GM06990 (cell line): ENCODE data around the gene PRKCE.

Experiments
- DNase-seq: peaks from one replicate; pipeline ENCODE4 v3.0.0-alpha.2; 2011; ENCODE audit not compliant: insufficient read length; ENCODE audit errors: extremely low read depth
- H3K27me3 ChIP-seq: replicated peaks from 2 replicates; pipeline ENCODE4 v1.6.0; 2011; ENCODE audit warnings: low read length; ENCODE audit not compliant: control insufficient read depth, insufficient read depth
- H3K36me3 ChIP-seq: 2 replicates; pipeline ENCODE4 v1.5.1; 2011; ENCODE audit warnings: low read length; ENCODE audit not compliant: control insufficient read depth, insufficient read depth
- H3K4me3 ChIP-seq: replicated peaks from 2 replicates; pipeline ENCODE4 v1.5.1; 2011; ENCODE audit warnings: low read depth, mild to moderate bottlenecking, control low read depth, low read length
- TF ChIP-seq, protein P1 (sequence below): IDR thresholded peaks from 2 replicates; pipeline ENCODE4 v1.5.1; 2011; ENCODE audit warnings: low read length, control low read depth, mild to moderate bottlenecking, inconsistent platforms; ENCODE audit not compliant: insufficient read depth, poor library complexity, severe bottlenecking

The PRKCE gene

DNA sequence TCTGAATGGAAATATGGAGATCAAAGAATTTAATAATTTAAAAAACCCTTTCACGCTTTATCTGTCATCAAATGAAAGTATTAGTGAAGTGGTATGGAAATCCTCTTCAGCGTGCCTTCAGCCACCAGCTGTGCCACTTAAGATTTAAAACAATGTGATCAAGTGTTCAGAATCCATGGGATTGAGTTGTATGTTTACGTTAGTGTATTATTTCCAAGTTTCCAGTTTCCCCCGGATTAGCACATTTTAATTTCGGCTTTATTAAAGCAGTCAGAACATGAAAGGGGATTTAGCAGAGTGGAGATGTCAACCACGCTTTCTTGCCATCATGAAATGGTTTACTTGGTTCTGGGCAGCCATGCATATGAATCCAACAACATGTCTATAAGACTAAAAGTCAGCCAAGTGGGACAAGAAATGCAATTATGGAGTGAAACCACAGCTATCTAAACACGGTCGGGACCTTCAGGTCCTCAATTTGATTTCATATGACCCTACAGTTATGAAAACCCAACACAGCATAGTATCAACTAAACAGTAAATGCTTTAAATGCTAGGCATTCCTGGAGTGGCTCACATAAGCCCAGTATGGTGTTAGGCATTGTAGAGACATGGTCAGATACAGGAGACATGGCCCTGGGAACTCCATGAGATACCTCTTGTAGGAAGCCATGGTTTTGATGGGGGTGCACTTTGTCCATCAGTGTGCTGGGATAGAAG lies 420.8 kb downstream of the PRKCE start:
- no peaks in the 10 kb centered on the region for H3K36me3 ChIP-seq
- no peaks in the 10 kb centered on the region; the same call in 1 of the 2 replicates for H3K27me3 ChIP-seq
- no peak overlapping the region for H3K4me3 ChIP-seq
- TF ChIP-seq, protein P1, sequence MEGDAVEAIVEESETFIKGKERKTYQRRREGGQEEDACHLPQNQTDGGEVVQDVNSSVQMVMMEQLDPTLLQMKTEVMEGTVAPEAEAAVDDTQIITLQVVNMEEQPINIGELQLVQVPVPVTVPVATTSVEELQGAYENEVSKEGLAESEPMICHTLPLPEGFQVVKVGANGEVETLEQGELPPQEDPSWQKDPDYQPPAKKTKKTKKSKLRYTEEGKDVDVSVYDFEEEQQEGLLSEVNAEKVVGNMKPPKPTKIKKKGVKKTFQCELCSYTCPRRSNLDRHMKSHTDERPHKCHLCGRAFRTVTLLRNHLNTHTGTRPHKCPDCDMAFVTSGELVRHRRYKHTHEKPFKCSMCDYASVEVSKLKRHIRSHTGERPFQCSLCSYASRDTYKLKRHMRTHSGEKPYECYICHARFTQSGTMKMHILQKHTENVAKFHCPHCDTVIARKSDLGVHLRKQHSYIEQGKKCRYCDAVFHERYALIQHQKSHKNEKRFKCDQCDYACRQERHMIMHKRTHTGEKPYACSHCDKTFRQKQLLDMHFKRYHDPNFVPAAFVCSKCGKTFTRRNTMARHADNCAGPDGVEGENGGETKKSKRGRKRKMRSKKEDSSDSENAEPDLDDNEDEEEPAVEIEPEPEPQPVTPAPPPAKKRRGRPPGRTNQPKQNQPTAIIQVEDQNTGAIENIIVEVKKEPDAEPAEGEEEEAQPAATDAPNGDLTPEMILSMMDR: no peak
- DNase-seq: no peak

DNA sequence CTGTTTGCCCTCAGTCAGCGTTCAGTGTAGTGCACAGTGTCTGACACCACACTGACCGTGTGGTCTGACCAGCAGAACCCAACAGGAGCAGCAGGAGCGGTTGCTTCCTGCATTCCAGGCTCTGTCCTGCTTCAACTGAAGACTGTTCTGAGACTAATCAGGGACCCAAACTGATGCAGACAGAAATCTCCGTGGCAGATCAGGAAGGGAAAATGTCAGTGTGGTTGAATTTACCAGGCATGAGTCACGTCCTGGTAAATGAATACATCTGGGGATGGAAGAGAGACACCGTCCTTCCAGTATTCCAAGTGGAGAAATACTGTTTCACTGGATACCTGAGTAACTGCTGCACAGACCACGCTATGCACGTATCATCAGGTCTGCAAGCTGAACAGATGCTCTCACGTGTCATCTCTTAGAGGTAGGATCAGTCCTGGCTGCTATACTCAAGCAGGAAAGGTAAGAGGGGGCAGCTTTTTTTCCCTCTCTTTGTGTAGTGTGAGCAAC lies 422.1 kb downstream of the PRKCE start:
- TF ChIP-seq, protein P1: no peak
- no peak overlapping the region for H3K4me3 ChIP-seq
- no peaks in the 10 kb centered on the region; the same call in 1 of the 2 replicates for H3K27me3 ChIP-seq
- DNase-seq: no peak
- H3K36me3 ChIP-seq: no peaks in the 10 kb centered on the region

DNA sequence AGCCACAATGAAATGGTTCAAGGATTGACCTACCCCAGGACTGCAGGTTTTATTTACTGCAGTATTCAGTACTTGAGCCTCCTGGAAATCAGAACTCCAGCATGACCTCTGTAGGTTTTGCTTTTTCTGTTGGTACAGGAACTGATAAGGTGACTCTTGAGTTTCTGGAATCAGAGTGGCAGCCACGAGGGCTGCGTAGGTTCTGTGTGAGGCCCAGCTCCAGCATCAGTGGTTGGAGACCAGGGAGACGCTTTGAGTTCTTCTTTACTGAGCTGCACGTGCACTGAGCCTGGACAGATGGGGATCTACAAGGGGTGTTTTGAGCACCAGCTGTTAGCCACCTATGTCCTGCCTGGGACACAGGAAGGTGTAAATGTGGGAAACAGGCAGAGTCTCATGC lies 423.0 kb downstream of the PRKCE start:
- TF ChIP-seq, protein P1: no peak
- no peaks in the 10 kb centered on the region for H3K36me3 ChIP-seq
- H3K27me3 ChIP-seq: no peaks in the 10 kb centered on the region; the same call in 1 of the 2 replicates
- no peak for DNase-seq
- H3K4me3 ChIP-seq: no peak overlapping the region

DNA sequence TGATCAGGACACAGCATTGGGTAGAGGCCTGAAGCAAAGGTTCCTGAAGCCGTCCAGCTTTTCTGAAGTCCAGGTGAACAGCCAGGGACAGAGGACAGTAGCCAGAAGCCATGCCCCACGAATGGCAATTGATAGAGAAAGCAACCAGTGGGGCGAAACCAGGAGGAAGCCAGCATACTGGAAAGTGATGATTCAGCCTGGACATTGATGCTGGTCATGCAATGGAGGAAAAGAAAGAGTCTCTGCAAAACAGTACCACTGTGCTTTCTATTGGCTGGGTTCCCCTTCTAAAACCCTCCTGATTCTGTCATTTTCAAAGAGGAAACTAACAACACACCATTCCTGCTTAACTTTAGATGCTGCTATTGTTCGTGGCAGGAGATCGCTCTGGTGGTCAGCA lies 424.4 kb downstream of the PRKCE start:
- no peak for DNase-seq

DNA sequence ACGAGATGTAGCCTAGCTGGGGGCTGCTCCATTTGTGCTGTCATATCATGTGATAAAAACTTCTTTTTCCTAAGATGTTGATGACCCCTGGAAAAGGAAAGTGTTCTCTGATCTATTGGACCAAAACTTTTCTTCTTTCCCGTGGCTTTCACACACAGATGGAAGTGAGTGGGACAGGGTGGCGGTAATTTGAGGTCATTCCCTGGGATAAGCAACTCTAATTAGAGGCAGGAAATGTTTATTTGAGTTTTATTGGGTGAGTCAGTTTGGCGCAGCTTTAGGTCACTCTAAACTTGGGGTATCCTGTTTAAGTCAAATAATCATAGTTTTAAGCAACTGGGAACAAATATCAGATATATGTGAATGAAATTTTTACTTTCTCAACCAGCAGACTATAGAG lies 424.8 kb downstream of the PRKCE start:
- Histone ChIP-seq H3K4me3 (no peak overlapping the region), H3K36me3 (no peaks in the 10 kb centered on the region), H3K27me3 (no peaks in the 10 kb centered on the region; the same call in 1 of the 2 replicates)
- TF ChIP-seq, protein P1: no peak
- no peak for DNase-seq

More for the DNA sequence above, 424.4 kb downstream of the PRKCE start:
- TF ChIP-seq, protein P1: no peak
- H3K27me3 ChIP-seq: no peaks in the 10 kb centered on the region; the same call in 1 of the 2 replicates
- no peak overlapping the region for H3K4me3 ChIP-seq
- no peaks in the 10 kb centered on the region for H3K36me3 ChIP-seq
